Skeletal muscle cell (primary cell): ENCODE measurements around the gene COA7.

Source experiments
- DNase-seq: peaks from one replicate; pipeline ENCODE4 v3.0.0-alpha.2; 2010; ENCODE audit warnings: low read depth
- H3K4me3 ChIP-seq: 2 replicates; pipeline ENCODE4 v1.5.1; 2011; ENCODE audit warnings: low read depth, mild to moderate bottlenecking, control low read depth, low read length, moderate library complexity

The COA7 gene

DNA sequence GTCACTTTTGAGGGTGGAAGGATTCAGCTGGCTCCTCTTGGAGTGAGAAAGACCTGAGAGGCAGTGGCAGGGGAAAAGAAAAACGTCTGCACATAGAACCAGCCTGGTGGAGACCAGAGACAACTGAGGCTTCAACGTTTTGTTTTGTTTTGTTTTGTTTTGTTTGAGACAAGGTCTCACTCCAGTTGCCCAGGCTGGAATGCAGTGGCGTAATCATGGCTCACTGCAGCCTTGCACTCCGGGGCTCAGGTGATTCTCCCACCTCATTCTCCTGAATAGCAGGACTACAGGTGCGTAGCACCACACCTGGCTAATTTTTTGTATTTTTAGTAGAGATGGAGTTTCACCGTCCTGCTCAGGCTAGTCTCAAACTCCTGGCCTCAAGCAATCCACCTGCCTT lies 52.9 kb downstream of the COA7 start:
- H3K4me3 ChIP-seq = no peak overlapping the region
- no peak for DNase-seq

DNA sequence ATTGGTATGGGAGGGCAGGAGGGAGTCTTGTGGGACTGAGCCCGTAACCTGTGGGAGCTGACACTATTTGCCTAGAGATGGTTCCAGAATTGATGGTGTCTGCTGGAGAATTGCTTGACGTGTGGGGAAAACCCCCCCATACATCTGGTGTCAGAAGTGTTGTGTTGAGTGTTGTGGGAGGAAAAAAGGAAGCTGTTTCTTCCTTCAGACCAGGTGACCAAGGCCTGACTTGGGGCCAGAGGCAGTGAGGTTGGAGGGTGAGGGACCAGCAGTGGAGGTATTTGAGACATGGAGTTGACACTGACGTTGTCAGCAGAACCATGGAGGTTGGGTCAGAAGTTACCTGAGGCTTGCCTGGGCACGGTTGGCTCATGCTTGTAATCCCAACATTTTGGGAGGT lies 56.8 kb downstream of the COA7 start:
- no peak overlapping the region for H3K4me3 ChIP-seq
- DNase-seq = no peak

DNA sequence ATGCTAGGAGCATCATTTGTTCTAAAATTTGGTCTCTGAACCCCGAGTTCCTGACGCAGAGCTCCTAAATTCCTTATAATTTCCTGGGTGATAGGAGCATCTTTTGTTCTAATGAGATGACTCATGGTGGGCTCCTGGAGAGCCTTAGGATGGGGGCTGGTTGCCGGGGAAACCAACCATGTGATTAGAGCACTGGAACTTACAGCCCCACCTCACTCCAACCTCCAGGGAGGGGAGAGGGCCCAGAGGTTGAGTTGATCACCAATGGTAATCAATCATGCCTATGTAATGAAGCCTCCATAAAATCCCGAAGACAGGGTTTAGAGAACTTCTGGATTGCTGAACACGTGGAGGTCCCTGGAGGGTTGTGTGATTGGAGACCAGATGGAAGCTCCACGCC lies 57.5 kb downstream of the COA7 start:
- no peak overlapping the region for H3K4me3 ChIP-seq
- no peak for DNase-seq

DNA sequence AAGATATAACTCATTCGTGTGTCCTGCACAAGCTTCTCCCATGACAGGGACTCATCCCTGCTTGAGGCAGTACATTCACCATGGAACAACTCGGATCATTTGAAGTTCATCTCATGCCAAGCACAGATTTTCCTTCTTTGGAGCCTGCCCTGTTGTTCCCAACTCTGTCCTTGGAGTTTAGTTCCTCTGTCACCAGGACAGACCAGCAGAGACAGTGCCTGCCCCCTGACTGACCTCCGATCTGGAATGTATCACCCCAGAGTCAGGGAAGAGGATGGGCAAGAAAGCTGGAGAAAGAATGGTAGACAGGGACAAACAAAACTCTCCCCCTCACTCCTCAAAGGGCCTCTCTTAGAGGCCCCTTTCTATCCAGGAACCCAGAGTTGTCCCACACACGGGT lies 60.2 kb downstream of the COA7 start:
- no peak overlapping the region for H3K4me3 ChIP-seq
- DNase-seq = no peak

DNA sequence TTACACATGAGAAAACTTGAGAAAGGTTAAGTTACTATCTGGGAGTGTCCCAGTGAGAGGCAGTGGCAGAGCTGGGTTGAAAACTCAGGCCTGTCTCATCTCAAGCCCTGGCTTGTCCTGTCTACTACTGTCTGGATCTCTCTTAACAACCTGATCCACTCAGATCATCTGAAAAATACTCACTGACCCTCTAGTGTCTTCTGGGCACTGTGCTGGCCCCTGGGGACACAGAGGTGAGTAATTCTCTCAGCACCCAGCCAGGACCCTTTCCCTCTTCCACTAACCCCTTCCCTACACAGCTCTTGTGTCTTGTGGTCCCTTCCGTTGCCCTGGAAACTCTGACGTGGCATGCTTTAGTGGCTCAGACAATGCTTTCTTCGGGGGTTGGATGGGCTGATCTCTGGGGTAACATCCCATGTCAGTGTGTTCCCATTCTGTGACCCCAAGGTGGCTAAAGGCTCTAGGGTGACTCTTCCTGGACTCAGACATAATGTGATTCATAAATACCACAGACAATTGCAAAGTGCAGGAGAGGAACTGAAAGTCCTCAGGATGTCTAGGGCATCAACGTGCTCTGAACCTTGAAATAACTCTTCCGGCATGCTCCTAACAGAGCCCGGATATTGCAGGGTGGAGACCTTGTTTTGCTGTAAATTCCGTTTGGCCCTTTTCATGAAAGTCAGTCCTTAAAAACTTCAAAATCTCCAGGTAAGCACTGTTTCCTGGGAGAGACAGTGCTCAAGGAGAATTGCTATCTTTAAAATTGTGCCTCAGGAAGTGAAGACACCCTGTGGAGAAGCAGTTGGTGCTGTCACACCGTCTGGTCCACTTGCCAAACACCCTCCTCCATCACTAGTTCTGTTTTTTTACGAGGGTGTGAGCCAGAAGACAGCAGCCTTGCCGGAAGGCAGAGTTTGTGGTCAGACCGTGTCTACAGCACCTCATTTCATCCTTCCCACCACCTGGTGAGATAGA lies 61.1 kb downstream of the COA7 start:
- DNase-seq = no peak
- H3K4me3 ChIP-seq = no peak overlapping the region

DNA sequence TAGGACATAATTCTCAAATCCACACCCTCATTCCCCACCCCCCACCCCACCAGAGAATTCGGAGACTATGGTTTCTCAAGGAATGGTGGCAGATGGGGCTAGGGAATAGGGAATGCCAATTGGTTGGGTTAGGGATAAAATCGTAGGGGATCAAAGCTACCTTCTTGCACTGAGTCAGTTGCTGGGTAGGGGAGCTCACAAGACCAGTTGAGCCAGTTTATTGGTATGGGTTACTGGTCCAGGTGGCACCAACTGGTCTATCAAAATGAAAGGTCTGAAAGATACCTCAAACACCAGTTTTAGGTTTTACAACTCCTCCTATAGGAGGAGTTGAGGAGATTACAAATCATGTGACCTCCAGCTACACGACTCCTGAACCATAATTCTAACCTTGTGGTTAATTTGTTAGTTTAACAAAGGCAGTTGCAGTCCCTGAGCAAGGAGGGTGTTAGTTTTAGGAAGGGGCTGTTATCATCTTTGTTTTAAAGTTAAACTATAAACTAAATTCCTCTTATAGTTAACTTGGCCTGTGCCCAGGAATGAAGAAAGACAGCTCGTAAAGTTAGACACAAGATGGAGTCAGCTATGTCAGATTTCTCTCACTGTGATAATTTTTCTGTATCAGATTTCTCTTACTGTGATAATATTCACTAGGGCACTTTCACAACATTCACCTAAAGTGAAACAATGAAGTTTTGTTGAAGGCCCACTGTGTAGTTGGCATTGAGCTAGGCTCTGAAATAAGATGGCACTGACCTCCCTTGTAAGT lies 62.6 kb downstream of the COA7 start:
- no peak overlapping the region for H3K4me3 ChIP-seq

More for the DNA sequence above, 62.6 kb downstream of the COA7 start:
- DNase-seq = no peak
